ENCODE measurements around the gene KISS1.

KISS1 gene

GRCh38 chr1:204190212-204191211 lies 5.8 kb downstream of the KISS1 start:
- no peak for DNase-seq

- no peak for DNase-seq
Observed at GRCh38 chr1:204188959-204189639, 7.2 kb downstream of the KISS1 start.

GRCh38 chr1:204186597-204186996 lies 9.7 kb downstream of the KISS1 start:
- DNase-seq = no peak

GRCh38 chr1:204181116-204181515 lies 15.2 kb downstream of the KISS1 start:
- DNase-seq = no peak

- no peak for DNase-seq
Observed at GRCh38 chr1:204180133-204180532, 16.2 kb downstream of the KISS1 start.

- DNase-seq = no peak
Observed at GRCh38 chr1:204178487-204179281, 17.6 kb downstream of the KISS1 start.

- no peak for DNase-seq
Observed at GRCh38 chr1:204177133-204177532, 19.2 kb downstream of the KISS1 start.

GRCh38 chr1:204176049-204176448 lies 20.2 kb downstream of the KISS1 start:
- DNase-seq = no peak

DNA sequence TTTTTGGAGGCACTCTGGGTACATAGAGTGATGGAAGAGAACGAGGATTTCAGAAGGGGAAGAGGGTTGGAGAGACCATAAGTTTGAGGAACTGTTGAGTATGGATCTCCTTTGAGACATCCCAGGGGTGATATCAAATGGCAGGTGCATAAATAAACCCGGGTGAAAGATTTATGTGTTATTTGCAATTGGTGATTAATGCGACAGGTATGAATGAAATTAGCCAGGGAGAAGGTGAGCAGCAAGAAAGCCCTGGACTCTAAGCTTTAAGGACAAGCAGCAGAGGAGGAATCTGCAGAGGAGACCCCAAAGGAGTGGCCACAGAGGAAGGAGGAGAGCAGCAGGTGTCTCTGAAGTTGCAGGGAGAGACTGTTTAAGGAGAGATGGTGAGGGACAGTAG lies 21.3 kb downstream of the KISS1 start:
- no peak for DNase-seq

- DNase-seq = peak; percentile 57
Observed at GRCh38 chr1:204172404-204173029, 23.8 kb downstream of the KISS1 start.

- DNase-seq = no peak
Observed at GRCh38 chr1:204171751-204172178, 24.5 kb downstream of the KISS1 start.

GRCh38 chr1:204170494-204171155 lies 25.7 kb downstream of the KISS1 start:
- DNase-seq = no peak

DNA sequence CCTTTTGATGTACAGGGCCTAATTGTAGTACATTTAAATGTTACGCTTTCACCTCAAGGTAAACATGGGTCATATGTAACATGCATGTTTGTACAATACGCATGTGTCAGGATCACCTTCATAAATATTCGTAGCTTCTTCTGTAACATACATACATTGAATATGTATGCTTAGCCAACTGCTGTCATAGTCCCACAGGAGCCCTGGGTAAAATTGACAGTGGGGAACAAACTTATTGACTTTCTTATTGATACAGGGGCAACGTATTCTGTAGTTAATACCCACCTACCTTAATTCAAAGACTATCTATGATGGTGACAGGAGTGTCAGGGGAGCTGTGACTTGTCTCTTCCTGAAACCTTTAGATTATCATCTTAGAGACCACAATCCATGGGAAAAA lies 26.4 kb downstream of the KISS1 start:
- DNase-seq = no peak

DNA sequence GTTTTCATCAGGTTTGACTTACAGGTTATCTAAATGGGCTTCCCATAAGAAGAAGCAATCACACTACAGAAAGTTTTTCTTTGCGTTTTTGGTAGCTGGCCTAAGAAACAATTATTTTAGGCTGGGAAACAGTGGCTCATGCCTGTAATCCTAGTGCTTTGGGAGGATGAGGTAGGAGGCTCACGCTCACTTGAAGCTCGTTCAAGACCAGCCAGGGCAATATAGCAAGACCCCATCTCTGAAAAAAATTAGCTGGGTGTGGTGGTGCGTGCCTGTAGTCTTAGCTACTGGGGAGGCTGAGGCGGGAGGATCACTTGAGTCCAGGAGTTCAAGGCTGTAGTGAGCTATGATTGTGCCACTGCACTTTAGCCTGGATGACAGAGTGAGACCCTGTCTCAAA lies 28.6 kb downstream of the KISS1 start:
- no peak for DNase-seq

GRCh38 chr1:204166219-204166618 lies 30.1 kb downstream of the KISS1 start, which contains the start of gene REN:
Gene REN (minus strand): TSS chr1:204166337. CDS start chr1:204166293, 44 bp downstream.
- no peak for DNase-seq

- DNase-seq = peak; percentile 80
Observed at GRCh38 chr1:204162494-204163074, 33.7 kb downstream of the KISS1 start.

- DNase-seq = no peak
Observed at GRCh38 chr1:204161609-204162493, 34.4 kb downstream of the KISS1 start.

- no peak for DNase-seq
Observed at GRCh38 chr1:204157962-204158361, 38.3 kb downstream of the KISS1 start.

- no peak for DNase-seq
Observed at GRCh38 chr1:204155881-204156280, 40.4 kb downstream of the KISS1 start.

GRCh38 chr1:204154568-204155255 lies 41.6 kb downstream of the KISS1 start:
- DNase-seq = no peak

All from midbrain (tissue), 1 donor.